Endothelial cell (in vitro differentiated cells): ENCODE measurements around the gene GRM3. TPM values are rescaled to one million over a fixed set of nuclear protein-coding genes. Genes with fewer than 3 reads are reported as not detected.

Experiments
- DNase-seq: peaks from one replicate; pipeline ENCODE4 v3.0.0; 2021; ENCODE audit warnings: low spot score
- H3K27ac Mint-ChIP-seq: one replicate; pipeline ENCODE4 v1.8.0; 2021; ENCODE audit warnings: mixed read lengths, inconsistent platforms; ENCODE audit not compliant: unreplicated experiment
- H3K27me3 Mint-ChIP-seq: one replicate; pipeline ENCODE4 v1.8.0; 2021; ENCODE audit warnings: mild to moderate bottlenecking, moderate library complexity, mixed read lengths, inconsistent platforms; ENCODE audit not compliant: unreplicated experiment
- H3K36me3 Mint-ChIP-seq: one replicate; pipeline ENCODE4 v1.8.0; 2021; ENCODE audit warnings: mild to moderate bottlenecking, low read depth, mixed read lengths, inconsistent platforms; ENCODE audit not compliant: unreplicated experiment
- H3K4me1 Mint-ChIP-seq: one replicate; pipeline ENCODE4 v1.8.0; 2021; ENCODE audit warnings: mild to moderate bottlenecking, mixed read lengths, inconsistent platforms; ENCODE audit not compliant: unreplicated experiment
- H3K4me3 Mint-ChIP-seq: one replicate; pipeline ENCODE4 v1.8.0; 2021; ENCODE audit warnings: mild to moderate bottlenecking, mixed read lengths, inconsistent platforms; ENCODE audit not compliant: unreplicated experiment
- H3K9me3 Mint-ChIP-seq: one replicate; pipeline ENCODE4 v1.8.0; 2021; ENCODE audit warnings: mixed read lengths, inconsistent platforms; ENCODE audit not compliant: unreplicated experiment
- CTCF ChIP-seq: fragments of 200-600 bp; sonication (generic); IDR thresholded peaks from one replicate; pipeline ENCODE4 v1.5.0; 2021; ENCODE audit warnings: antibody characterized with exemption; ENCODE audit not compliant: unreplicated experiment
- total RNA-seq: library from RNA; stranded (reverse); fragmentation: NEBNext Ultra II Directional; extraction: Animal tissue kit (Norgen Biotek cat#: 25700); gene quantifications from one replicate; pipeline ENCODE4 v1.2.1, GENCODE V29; 2021; ENCODE audit not compliant: unreplicated experiment

GRM3 gene
- total RNA-seq, 1 donor from 2014 or later: not detected

GRCh38 chr7:86765931-86766330, 122.2 kb downstream of the GRM3 start:
- no peak overlapping the region for H3K27ac Mint-ChIP-seq
- peaks cover 47% of the 10 kb centered on the region for H3K4me1 Mint-ChIP-seq
- peaks cover 2% of the 10 kb centered on the region for H3K27me3 Mint-ChIP-seq
- no peak for DNase-seq
- no peaks in the 10 kb centered on the region for H3K36me3 Mint-ChIP-seq
- TF ChIP-seq CTCF: no peak
- H3K9me3 Mint-ChIP-seq: no peaks in the 10 kb centered on the region
- no peak overlapping the region for H3K4me3 Mint-ChIP-seq

- H3K27ac Mint-ChIP-seq: peak overlapping the region; percentile 96
- no peak for DNase-seq
- H3K36me3 Mint-ChIP-seq: no peaks in the 10 kb centered on the region
- no peak overlapping the region for H3K4me3 Mint-ChIP-seq
- peaks cover 39% of the 10 kb centered on the region for H3K4me1 Mint-ChIP-seq
- no peaks in the 10 kb centered on the region for H3K9me3 Mint-ChIP-seq
- no peak for TF ChIP-seq CTCF
- H3K27me3 Mint-ChIP-seq: peaks cover 2% of the 10 kb centered on the region
Measured at GRCh38 chr7:86768394-86768793, 124.7 kb downstream of the GRM3 start.

GRCh38 chr7:86768967-86769760, 125.5 kb downstream of the GRM3 start:
- no peak overlapping the region for H3K4me3 Mint-ChIP-seq
- no peak for DNase-seq
- peaks cover 37% of the 10 kb centered on the region for H3K4me1 Mint-ChIP-seq
- H3K27me3 Mint-ChIP-seq: no peaks in the 10 kb centered on the region
- no peaks in the 10 kb centered on the region for H3K36me3 Mint-ChIP-seq
- H3K27ac Mint-ChIP-seq: peak overlapping the region; percentile 96
- no peak for TF ChIP-seq CTCF
- no peaks in the 10 kb centered on the region for H3K9me3 Mint-ChIP-seq

- Mint-ChIP-seq H3K36me3 (no peaks in the 10 kb centered on the region), H3K4me1 (peaks cover 37% of the 10 kb centered on the region), H3K27me3 (no peaks in the 10 kb centered on the region), H3K9me3 (no peaks in the 10 kb centered on the region), H3K27ac (no peak overlapping the region), H3K4me3 (no peak overlapping the region)
- no peak for TF ChIP-seq CTCF
- no peak for DNase-seq
Measured at GRCh38 chr7:86773309-86773708, 129.6 kb downstream of the GRM3 start.

GRCh38 chr7:86775203-86775602, 131.5 kb downstream of the GRM3 start:
- TF ChIP-seq CTCF: no peak
- Mint-ChIP-seq H3K4me3 (no peak overlapping the region), H3K9me3 (no peaks in the 10 kb centered on the region), H3K27ac (no peak overlapping the region), H3K27me3 (no peaks in the 10 kb centered on the region), H3K36me3 (no peaks in the 10 kb centered on the region), H3K4me1 (peaks cover 21% of the 10 kb centered on the region)
- no peak for DNase-seq
